Superior temporal gyrus (tissue), 1 donor: Measurements from ENCODE around the gene NAALADL1.
"Not testable (repeated sequence)": the region's sequence is repeated elsewhere in the genome, so short reads cannot be mapped to it uniquely, and the experiment has no call there.

Experiments used
- DNase-seq: peaks from one replicate; pipeline ENCODE4 v3.0.0-alpha.2; 2016; ENCODE audit errors: extremely low spot score

NAALADL1 gene

GRCh38 chr11:65013888-65014725, 44.2 kb downstream of the NAALADL1 start, which contains the start of gene ARL2:
Gene ARL2 (plus strand): TSS chr11:65014160. CDS start chr11:65014208, 48 bp downstream.
- DNase-seq = peak; percentile 93

- DNase-seq = peak; percentile 88
Measured at GRCh38 chr11:65013130-65013887, 45.0 kb downstream of the NAALADL1 start.

GRCh38 chr11:65008873-65009272, 49.5 kb downstream of the NAALADL1 start:
- DNase-seq = no peak

- no peak for DNase-seq
Measured at GRCh38 chr11:65008016-65008415, 50.3 kb downstream of the NAALADL1 start.

GRCh38 chr11:65003968-65004367, 54.4 kb downstream of the NAALADL1 start:
- not testable (repeated sequence) for DNase-seq

- no peak for DNase-seq
Measured at GRCh38 chr11:65003282-65003681, 55.1 kb downstream of the NAALADL1 start.

GRCh38 chr11:65002706-65003105, 55.6 kb downstream of the NAALADL1 start:
- DNase-seq = no peak

- no peak for DNase-seq
Measured at GRCh38 chr11:64999478-64999877, 58.9 kb downstream of the NAALADL1 start.

- no peak for DNase-seq
Measured at GRCh38 chr11:64998690-64999431, 59.5 kb downstream of the NAALADL1 start.

- no peak for DNase-seq
Measured at GRCh38 chr11:64998141-64998540, 60.2 kb downstream of the NAALADL1 start.

- DNase-seq = peak; percentile 46
Measured at GRCh38 chr11:64996710-64997380, 61.5 kb downstream of the NAALADL1 start, which contains the start of gene BATF2. Gene BATF2 (minus strand): TSS chr11:64996971. CDS start chr11:64996914, 57 bp downstream.

- DNase-seq = no peak
Measured at GRCh38 chr11:64996327-64996709, 62.0 kb downstream of the NAALADL1 start.
